GF-D8 (cell line): ENCODE measurements around the gene RTN4.
A peak's percentile ranks its signal among the peaks of the same experiment; 100 is the strongest.
"Not testable (repeated sequence)": the region's sequence is repeated elsewhere in the genome, so short reads cannot be mapped to it uniquely, and the experiment has no call there.

Source experiments
- DNase-seq: peaks from one replicate; lab custom pipeline; 2025; lab: John Stamatoyannopoulos, UW

Gene RTN4

DNA sequence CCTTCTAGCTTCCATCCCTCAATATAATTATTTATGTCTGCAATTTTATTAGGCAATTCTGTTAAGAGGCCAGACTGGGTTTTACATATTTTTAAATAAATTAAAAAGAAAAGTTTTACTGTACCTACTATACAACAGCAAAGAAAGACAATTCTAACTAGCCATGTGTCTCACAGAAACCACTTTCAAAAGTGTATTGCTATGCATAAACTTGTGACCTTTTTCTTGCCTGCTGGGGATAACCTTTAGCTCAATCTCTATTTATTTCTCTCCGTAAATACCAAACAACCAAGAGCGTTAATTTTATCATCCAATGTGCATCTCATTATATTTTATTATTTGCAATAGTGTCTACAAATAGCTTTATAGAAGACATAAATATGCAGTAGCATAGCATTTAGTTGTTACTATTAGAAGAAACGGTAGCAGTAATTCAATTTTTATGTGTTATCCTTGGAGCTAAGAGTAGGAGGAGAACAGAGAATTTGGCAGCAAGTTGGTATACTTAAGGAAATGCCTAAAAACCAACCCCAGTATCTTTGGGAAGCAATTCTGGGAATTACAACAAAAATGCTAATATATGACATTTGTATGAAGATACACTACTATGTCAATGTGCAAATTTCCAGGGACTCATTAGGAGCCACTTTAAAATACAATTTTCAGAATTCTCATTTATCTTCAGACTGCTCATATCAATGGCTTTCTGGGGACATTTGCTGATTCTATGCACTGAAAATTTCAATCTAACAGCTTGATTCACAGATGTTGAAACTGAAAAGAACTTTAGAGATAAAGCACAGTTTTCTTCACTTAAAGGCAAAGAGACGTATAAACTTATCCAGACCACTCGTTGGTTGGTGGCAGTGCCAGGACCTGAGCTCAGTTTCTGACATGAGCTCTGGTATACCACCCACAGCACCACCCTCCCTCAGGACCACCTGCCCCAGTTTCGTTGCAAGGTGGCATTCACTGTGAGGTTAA is 23.0 kb upstream of the RTN4 start:
- no peak for DNase-seq

DNA sequence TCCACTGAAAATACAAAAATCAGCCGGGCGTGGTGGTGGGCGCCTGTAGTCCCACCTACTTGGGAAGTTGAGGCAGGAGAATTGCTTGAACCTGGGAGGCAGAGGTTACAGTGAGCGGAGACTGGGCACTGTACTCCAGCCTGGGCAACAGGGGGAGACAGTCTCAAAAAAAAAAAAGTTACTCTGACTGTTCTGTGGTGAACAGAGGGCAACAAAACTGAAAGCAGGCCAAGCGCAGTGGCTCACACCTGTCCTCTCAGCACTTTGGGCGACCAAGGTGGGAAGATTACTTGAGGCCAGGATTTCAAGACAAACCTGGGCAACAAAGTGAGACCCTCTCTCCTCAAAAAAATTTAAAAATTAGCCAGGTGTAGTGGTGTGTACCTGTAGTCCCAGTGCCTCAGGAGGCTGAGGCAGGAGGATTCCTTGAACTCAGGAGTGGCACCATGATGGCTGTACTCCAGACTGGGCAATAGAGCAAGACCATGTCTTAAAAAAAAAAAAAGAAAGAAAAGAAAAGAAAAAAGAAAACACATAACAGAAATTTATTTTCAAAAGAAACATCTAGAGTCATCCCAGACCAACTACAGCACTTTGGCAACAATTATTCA is 13.6 kb upstream of the RTN4 start:
- DNase-seq = no peak

DNA sequence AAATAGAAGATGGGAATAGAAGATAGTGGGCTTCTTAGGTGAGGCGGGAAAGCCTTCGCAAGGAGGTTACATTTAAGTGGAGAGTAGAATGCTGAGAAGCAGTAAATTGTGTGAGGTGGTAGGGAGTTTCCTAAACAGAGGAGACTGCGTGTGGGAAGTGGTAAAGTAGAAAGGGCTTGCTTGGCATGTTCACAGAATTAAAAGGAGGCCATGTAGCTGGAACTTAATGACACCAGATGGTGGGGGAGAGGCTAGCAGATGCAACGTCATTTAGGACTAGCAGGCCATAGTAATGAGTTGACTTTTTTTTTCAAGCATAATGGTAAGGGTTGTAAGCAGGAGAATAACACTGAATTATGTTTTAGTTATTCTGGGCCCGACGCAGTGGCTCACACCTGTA is 13.0 kb upstream of the RTN4 start:
- no peak for DNase-seq

DNA sequence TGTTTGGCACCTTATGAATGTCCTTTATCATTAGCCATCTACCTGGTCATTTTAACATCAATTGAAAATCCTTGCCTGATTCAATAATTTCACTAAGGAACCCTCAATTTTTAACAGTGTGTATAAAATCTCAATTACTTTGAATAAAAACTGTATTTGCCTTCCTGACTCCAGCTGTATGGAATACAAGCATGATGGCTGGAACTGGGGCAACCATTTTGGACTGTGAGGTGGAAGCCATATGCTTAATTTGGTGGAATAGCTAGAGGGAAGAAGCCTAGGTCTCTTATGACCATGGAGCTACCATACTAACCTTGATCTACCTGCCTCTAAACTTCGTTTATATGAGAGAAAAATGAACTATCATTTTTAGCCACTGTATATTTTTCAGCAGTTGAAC is 12.5 kb upstream of the RTN4 start:
- no peak for DNase-seq

DNA sequence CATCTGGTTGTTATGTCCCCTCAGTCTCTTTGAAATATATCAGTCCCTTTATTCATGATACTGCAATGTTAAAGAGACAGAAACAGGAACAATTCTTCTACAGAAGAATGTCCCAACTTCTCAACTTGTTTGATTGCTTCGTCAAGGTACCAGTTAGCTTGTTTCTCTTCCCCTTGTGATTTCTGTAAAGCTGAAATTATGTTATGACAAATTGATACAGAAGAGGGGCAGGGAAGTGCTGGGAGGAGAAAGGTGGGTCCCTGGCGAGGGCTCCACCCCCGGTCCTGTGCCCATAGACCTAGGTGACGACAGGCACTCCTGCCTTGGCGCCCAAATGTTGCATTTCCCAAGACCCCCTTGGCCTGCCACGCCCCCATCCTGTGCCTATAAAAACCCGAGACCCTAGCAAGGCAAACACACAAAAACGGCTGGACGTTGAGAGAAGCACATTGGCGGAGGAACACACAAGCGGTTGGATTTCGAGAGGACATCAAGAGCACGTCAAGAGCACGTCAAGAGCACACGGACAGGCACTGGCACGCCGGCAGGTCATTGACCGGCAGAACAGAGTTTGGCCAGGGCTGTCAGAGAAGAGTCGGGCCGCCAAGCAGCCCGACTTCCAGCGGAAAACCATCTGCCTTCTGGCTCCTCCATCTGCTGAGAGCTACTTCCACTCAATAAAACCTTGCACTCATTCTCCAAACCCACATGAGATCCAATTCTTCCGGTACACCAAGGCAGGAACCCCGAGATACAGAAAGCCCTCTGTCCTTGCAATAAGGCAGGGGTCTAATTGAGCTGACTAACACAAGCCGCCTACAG is 11.5 kb upstream of the RTN4 start:
- no peak for DNase-seq

- no peak for DNase-seq
Observed at GRCh38 chr2:55059793-55060192, 9.5 kb upstream of the RTN4 start.

DNA sequence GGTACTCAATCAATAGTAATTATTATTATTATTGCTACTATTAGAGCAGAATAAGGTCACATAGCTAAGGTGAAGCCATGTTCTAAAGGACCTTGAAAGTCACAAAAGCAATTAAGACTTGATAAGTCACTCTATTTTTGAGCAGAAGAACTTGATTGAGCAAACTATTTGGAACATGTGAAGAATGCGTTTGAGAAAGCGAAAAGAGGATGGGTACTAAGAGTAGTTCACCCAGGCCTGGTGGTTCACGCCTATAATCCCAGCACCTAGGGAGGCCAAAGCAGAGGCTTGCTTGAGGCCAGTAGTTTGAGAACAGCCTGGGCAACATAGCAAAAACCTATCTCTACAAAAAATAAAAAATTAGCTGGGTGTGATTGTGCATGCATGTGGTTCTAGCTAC is 7.2 kb upstream of the RTN4 start:
- no peak for DNase-seq

GRCh38 chr2:55056024-55056521 is 5.8 kb upstream of the RTN4 start:
- no peak for DNase-seq

DNA sequence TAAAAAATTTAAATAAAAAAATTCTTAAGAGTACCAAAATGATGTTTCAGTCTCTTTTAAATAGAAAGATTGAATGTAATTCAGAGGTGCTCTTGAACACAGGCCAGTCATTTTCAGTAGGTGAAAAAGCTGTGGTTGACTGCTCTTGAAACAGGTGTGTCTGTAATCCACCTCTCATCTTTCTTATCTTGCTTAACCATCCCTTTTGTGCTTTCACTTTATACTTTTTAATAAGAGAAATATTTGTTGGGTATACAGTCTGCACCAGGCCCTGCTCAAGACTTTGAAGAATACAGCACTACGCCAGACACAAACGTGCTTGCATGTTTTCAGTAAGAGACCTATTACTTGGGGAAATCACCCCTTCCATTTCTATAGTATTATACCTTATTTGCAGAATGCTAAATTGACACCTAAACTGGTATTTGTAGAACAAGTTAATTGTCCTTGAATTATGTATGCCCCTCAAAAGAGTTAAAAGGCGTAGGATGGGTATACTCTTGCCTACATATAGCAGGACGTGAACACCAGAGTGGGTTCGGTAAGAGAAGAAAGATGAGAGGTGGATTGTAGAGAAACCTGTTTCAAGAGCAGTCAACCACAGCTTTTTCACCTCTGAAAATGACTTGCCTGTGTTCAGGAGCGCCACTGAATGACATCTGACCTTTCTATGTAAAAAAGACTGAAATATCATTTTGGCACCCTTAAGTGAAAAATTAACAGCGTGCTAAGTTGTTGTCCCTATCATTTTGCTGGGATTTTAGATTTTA is 4.0 kb upstream of the RTN4 start:
- no peak for DNase-seq

DNA sequence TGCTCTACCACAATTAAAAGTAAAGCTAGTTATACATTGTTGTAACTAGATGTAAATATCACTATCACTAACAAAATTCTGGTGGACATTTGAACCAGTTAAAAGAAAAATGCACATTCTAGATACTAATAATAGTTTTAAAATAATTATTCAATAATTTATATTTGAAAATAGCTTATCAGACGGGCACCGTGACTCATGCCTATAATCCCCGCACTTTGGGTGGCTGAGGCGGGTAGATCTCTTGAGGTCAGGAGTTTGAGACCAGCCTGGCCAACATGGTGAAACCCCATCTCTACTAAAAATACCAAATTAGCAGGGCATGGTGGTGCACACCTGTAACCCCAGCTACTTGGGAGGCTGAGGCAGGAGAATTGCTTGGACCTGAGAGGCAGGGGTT is 3.0 kb upstream of the RTN4 start:
- not testable (repeated sequence) for DNase-seq

DNA sequence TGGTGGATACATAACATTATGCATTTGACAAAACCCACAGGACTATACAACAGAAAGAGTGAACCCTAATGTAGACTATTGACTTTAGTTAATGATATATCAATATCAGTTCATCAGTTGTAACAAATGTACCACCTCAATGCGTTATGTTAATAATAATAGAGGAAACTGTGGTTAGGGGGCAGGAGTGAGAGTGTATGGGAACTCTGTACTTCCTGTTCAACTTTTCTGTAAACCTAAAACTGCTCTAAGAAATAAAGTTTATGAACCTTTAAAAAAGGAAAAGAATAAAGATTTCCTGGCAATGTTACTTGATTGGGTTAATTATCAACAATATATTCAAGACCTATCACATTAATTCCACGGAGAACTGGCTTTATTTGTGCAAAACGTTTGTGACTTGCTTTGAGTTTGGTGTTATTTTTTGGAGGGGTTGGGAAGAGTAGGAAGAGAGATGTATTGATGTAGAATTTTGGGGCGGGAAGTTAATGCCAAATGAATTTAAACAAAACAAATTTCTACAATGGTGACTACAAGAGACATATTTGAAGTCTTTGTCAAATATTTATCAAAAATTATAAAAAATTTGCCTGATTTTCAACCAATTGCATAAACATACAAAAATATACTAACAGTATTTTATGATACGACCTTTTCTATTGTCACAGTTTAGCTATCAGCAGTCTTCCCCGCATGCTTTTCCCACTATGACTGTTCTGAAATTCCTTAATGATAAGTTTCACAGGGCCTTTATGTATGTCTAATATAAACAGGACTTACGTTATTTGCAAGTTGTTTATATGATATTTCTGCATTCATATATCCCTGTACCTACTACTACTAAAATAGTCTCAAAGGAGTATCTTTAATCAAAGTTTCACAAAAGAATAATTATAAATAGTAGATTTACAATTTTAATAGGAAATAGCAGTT is 2.1 kb upstream of the RTN4 start:
- DNase-seq = peak; percentile 23

GRCh38 chr2:55051026-55051866 is 995 bp upstream of the RTN4 start:
- peak; percentile 8 for DNase-seq

- DNase-seq = no peak
Observed at GRCh38 chr2:55049821-55050099, 491 bp downstream of the RTN4 start.

DNA sequence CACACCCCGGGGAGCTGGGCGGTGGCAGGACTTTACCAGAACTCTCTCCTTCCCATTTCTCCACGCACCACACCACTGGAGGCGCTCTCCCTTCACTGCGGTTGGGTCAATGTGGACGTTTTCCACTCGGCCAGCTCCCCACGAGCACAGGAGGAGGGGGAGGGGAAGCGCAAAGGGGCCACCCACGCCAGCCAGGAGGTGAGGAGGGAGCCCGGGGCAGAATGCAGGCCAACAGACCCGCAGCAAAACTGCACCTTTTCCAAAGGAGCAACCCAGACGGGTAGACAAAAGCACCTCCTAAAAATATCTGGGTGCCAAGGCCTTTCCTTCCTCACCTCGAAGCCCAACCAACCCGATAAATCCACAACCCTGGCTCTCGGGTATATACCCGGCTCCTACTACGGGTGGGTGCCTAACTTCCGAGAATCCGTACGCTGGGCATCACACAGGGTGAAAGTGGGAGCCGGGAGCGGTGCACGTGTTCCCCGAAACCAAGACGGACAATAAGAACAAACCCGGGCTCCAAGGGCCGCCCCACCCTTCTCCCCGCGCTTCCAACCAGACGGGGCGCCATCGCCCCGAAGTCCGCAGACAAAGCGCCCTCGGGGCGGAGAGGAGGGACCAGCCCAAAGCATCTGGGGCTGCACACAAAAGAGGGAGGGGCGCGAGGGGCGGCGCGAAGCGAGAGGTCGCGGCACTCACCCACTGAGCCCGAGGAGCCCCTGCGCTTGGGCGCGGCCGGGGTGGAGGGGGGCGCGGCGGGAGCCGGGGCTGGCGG is 1.0 kb downstream of the RTN4 start:
- DNase-seq = peak; percentile 61

GRCh38 chr2:55048508-55049042 is 1.7 kb downstream of the RTN4 start:
- peak; percentile 55 for DNase-seq

- DNase-seq = peak; percentile 79
Observed at GRCh38 chr2:55047677-55048299, 2.5 kb downstream of the RTN4 start.

- no peak for DNase-seq
Observed at GRCh38 chr2:55045780-55046179, 4.5 kb downstream of the RTN4 start.

GRCh38 chr2:55043841-55044240 is 6.4 kb downstream of the RTN4 start:
- no peak for DNase-seq
